HG03175 (cell line): ENCODE data around the gene NR2F6.

Experiments
- ATAC-seq: cut with Tn5 transposase; IDR thresholded peaks from one replicate; pipeline ENCODE4 v1.9.1; 2021; ENCODE audit warnings: mild to moderate bottlenecking, moderate library complexity; ENCODE audit not compliant: unreplicated experiment

NR2F6 gene

DNA sequence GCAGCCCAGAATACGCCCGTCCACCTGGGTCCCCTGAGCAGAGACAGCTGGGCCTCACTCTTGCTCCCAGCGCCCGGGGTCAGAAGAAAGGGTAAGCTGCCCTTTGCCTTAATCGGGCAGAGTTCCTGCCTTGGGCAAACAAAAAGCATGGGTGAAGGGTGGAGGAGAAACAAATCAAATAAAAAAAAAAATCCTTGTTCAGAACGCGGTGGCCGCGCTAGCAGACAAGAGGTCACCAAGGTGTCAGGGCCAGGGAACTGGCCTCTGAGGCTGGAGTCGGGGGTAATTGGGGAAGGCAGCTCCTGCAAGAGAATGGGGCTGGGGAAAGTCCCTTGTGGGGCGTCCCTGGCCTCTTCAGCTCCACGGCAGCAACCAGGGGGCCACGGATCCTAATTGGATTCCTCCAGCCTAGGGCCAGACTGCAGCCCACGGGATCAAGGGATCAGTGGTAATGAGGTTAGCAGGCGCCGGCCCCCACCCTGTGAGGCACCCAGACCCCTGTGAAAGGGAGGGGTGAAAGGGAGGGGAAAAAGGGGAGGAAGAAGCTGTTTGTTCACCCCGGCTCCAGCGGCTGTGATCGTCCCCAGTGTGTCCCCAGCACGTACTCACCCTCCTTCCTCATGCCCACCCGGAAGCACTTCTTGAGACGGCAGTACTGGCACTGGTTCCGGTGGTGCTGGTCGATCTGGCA is 5.5 kb downstream of the NR2F6 start:
- ATAC-seq, result no peak

- no peak for ATAC-seq
These were observed 7.7 kb downstream of the NR2F6 start for GRCh38 chr19:17237747-17238706.

DNA sequence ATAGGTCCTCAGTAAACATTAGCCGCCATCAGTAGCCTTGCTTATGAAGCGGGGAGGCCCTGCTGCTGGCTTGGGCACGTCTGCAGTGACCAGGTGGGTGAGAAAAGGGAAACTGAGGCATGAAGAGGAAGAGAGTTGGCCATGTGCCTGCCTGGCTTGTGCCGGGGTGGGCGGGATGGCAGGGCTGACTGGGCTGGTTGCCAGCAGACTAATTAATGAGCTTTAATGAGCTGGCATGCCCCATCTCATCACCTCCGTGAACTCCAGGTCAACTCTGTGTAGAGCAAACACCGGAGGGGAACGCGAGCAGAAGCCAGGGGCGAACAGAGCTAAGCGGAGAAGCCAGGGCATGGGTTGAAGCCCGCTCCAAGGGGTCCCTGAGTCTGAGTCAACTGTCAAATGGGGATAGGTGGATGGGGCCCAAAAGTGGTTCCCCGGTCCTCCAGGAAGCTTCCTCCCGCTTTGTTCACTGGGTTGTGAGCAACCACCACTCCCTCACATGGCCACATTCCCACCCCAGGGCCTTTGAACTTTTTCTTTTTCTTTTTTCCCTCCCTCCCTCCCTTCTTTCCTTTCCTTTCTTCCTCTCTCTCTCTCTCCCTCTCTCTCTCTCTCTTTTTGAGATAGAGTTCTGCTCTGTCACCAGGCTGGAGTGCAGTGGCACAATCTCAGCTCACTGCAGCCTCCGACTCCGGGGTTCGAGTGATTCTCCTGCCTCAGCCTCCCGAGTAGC is 8.7 kb downstream of the NR2F6 start:
- ATAC-seq, result no peak

DNA sequence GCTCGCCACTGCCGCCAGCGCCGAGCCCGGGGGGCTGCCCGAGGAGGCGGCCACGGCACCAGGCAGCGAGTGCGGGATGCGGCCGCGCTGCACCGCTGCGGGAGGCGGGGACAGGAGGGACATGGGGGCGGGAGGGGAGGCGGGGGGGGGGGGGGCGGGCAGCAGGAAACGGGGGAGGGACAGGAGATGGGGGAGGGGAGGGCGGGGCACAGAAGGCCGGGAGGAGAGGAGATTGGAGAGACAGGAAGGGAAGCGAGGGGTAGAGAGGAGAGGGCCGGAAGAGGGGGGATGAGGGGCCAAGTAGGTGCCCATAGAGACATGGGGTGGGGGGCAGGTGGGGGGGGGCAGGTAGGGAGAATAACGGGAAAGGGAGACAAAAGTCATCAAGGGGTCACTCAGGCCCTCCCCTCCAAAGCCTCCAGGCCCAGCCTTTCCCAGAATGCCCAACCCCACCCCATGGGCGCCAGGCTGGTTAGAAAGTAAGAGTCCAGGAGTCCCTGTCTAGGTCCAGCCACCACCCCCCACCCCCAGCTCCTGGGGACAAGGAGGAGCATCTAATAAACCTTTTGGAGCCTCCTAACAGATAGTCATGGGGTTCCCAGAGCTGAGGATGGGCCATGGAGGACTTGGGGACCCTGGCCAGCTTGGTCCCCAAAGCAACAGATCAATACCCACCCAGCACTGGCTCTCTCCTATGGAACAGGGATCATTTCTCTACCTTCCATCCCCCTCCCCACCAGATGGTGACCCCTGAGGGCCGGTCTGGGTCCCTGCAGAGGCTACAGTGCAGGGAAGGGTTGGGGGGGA is 9.5 kb downstream of the NR2F6 start:
- ATAC-seq, result peak; percentile 29

GRCh38 chr19:17235300-17235970 is 10.3 kb downstream of the NR2F6 start:
- ATAC-seq, result peak; percentile 60

GRCh38 chr19:17234911-17235299 is 10.8 kb downstream of the NR2F6 start:
- ATAC-seq, result no peak

- ATAC-seq, result no peak
These were observed 13.5 kb downstream of the NR2F6 start for GRCh38 chr19:17232258-17232657.

GRCh38 chr19:17229890-17230289 is 15.8 kb downstream of the NR2F6 start:
- ATAC-seq, result no peak

DNA sequence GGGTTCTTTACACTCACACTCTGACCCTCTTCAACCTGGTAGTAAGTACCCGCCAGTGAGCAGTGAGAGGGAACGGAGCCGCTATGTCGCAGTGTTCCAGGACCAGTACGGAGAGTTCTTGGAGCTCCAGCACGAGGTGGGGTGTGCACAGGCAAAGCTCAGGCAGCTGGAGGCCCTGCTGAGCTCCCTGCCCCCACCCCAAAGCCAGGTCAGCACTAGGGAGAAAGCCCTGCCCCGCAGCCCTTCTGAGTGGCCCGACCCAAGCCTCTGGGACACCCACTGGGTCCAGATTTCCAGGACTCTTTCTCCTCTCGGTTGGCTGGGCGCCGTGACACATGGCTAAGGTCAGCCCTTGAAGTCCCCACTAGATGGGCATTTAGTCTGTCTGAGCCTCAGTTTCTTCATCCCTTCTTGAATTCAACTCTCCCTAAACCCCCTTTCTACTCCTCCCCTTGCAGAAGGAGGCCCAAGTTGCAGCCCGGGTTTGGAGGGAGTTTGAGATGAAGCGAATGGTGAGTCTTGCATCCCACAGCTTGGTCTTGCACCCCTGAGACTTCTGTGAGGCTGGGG is 17.8 kb downstream of the NR2F6 start:
- ATAC-seq, result no peak

GRCh38 chr19:17226002-17226933 is 19.5 kb downstream of the NR2F6 start, which contains the start of gene OCEL1:
OCEL1 (plus strand) TSS chr19:17226226; CDS start chr19:17226248, 22 bp downstream.
- ATAC-seq, result peak; percentile 93

GRCh38 chr19:17225053-17225452 is 20.7 kb downstream of the NR2F6 start:
- no peak for ATAC-seq

- no peak for ATAC-seq
These were observed 25.4 kb downstream of the NR2F6 start for GRCh38 chr19:17220207-17220758.

DNA sequence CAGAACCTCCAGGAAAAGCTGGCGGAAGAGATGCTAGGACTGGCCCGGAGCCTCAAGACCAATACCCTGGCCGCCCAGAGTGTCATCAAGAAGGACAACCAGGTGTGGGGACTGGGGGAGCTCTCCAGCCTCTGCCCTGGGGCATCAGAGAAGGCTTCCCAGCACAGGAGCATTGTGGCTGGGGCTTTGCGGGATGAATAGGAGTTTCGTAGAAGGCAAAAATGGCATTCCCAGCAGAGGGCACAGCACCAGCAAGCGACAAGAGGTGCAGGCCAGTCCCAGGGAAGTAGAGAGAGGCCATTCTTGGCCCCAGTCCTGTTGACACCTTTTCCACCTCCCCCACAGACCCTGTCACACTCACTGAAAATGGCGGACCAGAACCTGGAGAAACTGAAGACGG is 26.4 kb downstream of the NR2F6 start:
- no peak for ATAC-seq

- ATAC-seq, result no peak
These were observed 29.6 kb downstream of the NR2F6 start for GRCh38 chr19:17216058-17216670.

DNA sequence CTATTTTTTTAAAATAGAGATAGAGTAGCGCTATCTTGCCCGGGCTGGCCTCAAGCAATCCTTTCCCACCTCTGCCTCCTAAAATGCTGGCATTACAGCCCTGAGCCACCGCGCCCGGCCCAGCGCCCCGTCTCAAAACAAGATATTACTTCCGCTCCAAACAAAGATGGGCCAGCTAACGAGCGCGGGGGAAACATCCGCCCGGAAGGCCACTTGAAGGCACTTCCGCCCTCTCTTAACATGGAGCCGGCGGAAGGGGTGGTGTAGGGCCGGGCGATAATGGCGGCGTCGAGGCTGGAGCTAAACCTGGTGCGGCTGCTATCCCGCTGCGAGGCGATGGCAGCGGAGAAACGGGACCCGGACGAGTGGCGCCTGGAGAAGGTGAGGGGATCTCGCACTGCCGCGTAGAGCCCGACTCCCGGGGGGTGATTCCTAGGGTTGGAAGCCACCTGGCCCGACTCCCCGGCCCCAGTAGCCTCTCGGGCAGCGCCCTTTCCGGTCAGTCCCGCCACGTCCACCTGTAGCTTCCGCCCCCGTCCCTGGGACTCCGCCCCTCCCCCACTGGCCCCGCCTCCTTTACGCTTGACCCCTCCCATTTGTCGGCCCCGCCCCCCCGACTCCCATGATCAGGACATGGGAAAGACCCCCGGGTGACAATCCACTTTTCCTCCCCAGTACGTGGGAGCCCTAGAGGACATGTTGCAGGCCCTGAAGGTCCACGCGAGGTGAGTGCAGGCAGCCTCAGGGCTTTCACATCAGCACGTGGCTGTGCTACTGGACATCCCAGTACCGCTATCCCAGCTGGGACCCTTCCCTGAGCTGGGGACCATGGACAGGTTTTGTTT is 30.4 kb downstream of the NR2F6 start, which contains the start of gene USE1:
Gene USE1, plus strand, starts transcription at position 231 of the 845 bp plus-strand sequence. Its CDS starts 49 bp downstream, at position 280.
- peak; percentile 79 for ATAC-seq

- ATAC-seq, result no peak
These were observed 31.1 kb downstream of the NR2F6 start for GRCh38 chr19:17214508-17215126.
